ENCODE data around the gene DYNC1H1.

DYNC1H1 gene

DNA sequence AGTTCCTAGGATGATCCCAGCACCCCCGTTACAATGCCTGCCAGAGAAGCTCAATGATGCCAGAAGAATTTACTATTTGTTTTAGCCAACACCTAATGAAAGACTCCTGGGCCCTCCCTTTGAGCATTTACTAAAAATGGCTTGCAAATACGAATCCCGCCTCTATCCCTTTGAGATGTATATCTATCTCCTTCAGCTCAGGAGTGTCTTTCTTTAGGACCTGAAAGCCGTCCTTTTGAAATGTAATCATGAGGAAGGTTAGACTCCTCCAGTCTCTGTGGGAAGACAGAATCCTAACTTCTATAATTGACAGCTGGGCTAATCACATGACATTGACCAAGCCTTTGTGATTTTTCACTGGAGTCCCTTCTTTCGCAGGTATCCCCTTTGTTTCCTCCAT, 19.2 kb upstream of the DYNC1H1 start:
- no peak for DNase-seq

DNA sequence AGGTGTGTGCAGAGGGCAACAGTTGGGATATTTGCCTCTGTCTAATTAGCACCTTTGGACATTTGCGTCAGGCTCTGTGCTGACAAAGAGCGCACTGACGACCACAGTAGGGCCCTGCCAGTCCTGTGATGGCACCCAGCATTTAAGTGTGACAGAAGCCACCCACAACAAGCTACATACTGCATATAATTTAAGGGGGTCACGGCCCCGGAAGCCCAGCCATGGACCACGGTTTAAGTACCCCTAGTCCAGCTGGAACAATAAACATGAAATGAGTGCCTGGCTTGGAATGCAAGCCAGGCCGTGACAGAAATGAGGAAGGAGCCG, 16.8 kb upstream of the DYNC1H1 start:
- peak in 1 of 2 donors; percentile 25 for DNase-seq

DNA sequence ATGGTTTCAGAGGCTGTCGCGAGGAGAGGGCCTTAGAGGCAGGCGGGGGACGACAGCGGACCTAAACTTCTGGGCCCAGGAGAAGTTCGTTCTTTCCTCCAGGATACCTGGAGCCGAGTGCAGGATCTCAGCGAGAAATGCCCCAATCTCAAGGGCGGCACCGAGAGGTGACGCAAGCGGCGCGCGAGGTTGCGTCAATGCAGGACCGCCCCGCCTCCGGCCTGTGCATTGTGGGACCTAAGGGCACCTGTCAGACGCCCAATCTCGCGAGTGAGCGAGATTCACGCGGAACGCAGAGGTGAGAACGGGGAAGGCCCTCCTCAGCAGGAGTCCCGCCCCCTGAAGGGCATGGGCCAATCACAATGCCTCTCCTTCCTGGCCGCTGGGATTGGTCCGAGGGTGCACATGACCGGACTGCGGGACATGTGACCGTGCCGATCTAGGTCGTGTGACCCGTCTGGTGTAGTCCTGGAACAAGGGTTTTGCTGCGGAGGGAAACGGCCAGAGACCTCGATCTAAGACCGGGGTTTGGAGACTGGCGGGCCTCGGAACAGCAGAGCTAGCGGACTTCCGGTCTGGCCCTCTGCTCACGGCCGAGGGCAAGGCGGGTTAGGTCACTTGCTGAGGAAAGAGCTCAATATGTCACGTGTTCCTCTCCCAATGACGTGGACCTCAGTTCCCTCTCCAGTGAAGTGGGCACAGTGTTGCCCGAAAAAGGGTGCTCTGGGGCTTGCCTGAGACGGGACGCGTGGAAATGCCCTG, 16.3 kb upstream of the DYNC1H1 start:
- DNase-seq, result peak; percentile 99 to 100

DNA sequence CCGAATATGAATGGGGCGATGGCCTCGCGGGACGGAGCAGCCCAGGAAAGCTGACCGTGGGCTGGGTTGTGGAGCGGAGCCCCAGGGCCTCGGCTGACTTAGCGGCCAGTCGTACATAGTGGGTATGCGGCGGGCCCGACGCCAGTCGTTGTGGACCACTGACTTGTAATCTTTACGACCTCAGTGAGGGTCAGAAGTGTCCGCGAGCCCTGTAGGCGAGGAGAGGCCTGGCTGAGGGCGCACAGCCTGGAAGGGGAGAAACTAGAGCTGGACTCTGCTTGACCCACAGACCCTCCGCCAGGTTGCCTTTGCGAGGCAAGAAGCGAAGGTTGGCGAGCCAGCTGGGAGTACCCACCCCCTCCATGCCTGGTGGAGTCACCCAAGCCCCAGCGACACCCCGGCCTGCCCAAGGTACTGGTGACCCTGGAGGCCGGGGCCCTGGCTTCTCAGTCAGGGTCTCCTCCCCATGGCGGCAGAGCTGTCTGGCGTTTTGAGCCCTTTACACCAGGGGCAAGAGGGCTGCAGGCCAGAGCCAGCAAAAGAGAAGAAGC, 15.6 kb upstream of the DYNC1H1 start:
- peak in 1 of 2 donors; percentile 22 for DNase-seq

DNA sequence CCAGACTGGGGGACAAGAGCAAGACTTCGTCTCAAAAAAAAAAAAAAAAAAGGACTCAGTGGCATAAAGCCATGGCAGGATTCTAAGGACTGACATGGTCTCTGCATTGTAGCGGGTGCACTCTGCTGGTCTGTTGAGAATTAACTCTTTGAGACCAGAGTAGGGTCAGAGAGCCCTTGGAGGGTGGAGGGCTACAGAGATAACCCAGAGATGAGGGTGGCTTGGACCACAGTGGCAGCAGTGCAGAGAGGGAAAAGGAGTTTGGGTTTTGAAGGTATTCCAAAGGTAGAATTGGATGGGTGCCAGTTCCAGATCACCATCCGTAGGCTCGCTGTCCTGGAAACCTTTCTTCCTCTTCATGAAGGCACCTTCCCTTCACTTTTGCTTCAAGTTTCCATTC, 14.3 kb upstream of the DYNC1H1 start:
- DNase-seq, result no peak

DNA sequence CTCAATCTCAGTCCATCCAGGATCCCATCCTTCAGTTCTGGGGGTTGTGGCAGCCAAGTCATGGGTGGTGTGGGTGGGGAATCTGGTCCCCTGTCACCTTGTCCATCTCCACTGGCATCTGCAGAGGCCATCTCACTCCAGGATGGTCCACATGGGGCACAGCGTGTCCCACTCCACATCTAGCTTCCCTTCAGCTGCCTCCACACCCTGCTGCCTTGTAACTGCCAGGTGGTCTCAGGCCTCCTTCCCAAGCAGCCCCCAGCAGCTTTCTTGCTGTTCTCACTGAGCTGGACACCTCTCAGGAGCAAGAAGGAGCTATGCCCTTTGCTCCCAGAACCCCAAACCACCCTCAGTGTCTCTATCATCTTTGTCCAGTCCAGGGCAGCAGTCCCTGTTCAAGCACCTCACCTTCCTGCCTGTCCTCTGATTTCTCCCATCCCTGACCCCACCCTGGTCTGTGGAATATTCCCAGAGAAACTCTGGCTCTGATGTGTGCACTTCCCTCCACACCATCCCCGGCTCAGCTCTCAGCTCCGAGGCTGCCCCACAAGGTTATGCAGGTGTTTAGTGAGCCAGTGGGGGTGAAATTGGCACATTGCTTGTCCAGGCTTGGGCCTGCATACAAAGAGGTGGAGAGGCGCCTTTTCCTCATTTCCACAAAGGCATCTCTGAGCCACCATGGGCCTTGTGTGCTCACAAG, 13.7 kb upstream of the DYNC1H1 start:
- no peak for DNase-seq

DNA sequence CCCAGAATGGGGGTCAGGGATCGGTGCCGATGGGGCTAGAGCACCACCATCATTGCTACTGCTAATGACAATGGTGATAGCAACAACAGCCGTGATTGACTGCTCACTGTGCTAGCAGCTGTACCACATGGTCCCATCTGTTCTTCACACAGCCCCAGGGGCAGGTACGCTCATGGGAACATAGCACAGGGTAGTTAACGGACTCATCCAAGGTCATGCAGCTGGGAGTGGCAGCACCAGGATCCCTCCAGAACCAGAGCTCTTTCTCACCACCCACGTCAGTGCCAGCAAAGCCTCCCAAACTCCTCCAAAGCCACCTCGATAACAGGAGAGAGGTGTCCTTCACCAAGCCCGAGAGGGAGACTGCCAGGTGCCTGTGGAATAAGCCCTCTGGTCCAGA, 11.2 kb upstream of the DYNC1H1 start:
- no peak for DNase-seq

DNA sequence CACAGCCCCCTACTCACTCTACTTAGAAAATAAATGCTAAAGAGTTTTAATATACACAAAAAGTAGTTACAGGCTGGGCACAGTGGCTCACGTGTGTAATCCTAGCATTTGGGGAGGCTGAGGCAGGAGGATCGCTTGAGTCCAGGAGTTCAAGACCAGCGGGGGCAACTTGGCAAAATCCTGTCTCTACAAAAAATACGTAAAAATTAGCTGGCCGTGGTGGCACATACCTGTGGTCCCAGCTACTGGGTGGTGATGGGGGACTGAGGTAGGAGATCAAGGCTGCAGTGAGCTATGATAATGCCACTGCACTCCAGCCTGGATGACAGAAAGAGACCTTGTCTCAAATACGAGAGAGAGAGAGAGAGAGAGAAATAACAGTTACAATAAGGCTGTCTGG, 9.9 kb upstream of the DYNC1H1 start:
- DNase-seq, result no peak

DNA sequence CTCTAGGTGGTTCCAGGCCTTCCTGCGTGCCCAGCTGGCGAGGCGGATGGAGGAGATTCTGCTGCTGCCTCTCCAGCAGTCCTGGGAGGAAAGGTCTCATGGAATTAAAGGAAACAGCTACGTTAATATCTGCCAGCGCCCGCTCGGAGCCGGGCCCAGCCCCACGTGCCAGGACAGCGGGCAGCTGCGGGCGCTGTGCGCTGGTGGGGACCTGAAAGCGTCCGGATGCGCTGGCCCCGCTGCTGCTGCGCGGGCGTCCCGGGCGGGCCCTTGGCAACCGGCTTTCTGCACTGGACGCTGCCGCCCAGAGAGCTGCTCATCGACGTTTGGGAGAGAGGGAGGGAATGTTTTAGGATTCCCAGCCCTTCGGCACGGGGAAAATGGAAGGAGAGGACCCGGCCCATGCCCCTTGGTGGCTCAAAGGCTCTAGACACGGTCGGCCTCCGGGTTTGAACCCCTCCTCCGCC, 8.6 kb upstream of the DYNC1H1 start:
- no peak for DNase-seq

DNA sequence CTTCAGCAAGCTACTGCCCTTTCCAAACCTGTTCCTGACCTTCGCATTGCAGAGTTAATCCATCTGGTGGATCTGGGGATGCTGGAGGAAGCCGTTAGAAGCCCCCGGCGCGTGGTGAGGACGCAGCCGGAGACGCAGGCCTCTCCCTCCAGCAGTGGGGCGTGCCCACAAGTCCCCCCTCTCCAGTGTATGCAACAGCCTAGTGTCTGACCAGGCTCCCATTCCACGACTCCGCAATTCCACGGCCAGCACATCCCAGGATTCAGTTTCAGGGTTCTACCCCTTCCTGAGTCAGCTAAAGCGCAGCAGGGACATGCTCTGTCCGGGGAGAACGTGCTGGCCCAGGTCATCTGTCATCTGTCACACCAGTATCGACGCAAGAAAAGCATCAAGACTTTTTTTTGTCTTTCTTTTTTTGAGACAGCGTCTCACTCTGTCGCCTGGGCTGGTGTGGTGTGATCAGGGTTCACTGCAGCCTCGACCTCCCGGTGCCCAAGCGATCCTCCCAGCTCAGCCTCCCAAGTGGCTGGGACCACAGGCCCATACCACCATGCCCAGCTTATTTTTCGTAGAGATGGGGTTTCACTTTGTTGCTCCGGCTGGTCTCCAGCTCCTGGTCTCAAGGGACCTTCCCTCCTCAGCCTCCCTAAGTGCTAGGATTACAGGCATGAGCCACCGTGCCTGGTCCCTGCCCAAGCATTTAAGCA, 8.0 kb upstream of the DYNC1H1 start:
- no peak for DNase-seq

DNA sequence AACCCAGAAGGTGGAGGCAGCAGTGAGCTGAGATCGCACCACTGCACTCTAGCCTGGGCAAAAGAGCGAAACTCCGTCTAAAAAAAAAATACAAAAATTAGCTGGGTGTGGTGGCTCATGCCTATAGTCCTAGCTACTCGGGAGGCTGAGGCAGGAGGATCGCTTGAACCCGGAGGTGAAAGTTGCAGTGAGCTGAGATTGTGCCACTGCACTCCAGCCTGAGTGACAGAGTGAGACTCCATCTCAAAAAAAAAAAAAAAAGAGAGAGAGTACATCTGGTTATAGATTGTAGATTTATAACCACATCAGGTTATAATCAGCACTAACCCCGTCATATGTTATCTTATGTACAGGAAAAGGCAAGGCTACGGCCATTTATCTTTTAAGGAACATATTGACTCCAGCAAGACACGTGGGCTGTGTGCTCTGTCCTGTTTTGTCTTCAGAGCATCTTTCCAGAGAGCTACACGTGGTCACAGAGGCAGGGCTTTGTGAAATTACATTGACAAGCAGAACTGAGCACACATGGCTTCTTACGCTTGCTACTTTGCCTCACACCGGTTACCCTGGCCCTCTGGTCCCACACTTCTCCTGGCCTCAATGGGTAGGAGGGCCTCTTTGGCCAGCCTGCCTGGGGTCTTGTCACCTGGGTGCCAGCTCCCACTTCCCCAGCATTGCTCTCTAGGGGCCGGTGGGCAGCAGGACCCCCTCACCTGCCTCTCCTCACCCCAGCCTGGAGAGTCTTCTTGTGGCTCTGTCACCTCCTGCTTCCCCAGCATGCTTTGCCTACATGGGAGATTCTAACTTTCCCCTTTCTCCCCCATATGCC, 6.8 kb upstream of the DYNC1H1 start:
- DNase-seq, result no peak

DNA sequence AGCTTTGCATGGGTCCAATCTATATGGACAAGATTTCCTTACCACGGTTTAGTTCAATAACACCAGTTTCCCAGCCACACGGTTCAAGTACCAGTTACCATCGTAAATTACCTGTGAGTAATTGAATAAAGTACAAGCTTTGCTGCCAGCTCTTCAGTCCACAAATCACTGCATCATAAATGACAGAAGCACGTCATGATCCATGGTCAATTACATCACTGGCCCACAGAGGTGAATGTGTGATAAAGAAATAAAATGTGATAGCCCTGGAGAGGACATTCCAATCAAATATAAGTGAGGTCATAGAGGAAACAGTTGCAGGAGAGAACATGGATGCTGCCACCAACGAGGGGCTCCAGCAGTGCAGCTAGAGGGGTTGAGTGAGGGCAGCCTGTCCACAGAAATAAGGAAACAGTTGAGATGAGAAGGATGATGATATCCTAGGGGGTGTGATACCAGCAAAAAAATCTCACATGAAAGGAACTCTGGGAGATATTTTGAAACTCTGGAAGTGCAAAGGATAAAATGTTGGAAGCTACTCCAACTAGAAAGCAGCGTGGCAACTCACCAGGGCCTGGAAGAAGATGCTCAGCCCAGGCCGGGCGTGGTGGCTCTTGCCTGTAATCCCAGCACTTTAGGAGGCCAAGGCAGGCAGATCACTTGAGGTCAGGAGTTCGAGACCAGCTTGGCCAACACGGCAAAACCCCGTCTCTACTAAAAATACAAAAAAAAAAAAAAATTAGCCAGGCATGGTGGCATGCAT, 5.8 kb upstream of the DYNC1H1 start:
- DNase-seq, result no peak

DNA sequence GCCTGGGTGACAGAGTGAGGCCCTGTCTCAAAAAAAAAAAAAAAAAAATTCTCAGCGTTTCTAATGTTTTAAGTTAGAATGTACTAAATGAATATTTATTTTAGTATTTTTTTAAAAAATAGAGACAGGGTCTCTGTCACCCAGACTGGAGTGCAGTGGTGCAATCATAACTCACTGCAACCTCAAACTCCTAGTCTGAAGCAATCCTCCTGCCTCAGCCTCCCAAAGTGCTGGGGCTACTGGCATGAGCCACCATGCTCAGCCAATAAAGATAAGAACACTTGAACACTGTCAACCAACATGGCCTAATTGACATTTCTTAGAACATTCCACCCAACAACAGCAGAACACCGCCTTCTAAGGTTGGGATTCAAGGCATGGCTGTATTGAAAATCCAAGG, 5.1 kb upstream of the DYNC1H1 start:
- DNase-seq, result no peak

DNA sequence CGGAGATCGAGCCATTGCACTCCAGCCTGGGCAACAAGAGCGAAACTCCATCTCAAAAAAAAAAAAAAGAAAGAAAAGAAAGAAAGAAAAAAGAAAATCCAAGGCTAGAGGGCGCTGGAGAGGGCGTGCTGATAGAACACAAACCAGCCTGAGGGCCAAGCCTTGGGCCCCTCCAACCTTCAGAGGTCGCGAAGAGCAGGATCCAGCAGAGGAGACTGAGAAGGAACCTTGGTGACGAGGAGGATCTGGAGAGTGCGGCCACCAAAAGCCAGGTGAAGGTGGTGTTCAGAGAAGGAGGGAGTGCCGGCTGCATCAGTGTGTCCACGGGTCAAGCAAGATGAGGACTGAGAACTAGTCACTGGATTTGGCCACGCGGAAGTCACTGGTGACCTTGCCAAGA, 4.1 kb upstream of the DYNC1H1 start:
- DNase-seq, result peak in 1 of 2 donors; percentile 28

DNA sequence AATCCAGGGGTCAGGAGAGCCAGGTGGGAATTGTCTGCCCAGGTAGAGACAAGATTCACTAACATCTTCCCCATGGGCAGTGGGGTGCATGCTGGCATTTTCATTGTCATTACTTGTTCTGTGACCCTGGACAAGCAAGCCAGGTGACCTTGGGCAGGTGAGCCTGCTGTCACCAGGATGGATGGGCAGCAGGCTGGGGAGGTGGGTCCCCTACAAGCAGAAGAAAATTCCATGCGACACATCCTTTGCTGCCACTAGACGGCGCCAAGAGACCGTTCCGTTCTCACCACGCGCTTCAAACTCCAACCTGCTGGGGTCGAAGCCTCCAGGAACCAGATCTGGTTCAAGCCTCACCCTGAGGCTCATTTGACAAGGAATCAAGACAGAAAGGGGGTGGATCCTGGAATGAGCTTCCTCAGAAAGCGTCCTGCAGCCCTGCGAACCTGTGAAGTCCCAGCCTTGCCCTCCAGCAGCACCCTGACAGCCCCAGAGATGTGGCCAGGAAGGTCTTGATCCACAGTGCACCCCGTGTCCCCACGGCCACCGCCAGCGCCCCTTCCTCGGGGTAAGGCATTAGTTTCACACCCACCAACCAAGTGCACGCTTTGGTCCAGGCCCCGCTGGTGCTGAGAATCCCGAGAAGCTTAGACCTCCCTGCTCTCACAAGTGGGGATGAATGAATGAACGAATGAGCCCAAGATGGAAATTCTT, 3.2 kb upstream of the DYNC1H1 start:
- peak; percentile 71 to 73 for DNase-seq

DNA sequence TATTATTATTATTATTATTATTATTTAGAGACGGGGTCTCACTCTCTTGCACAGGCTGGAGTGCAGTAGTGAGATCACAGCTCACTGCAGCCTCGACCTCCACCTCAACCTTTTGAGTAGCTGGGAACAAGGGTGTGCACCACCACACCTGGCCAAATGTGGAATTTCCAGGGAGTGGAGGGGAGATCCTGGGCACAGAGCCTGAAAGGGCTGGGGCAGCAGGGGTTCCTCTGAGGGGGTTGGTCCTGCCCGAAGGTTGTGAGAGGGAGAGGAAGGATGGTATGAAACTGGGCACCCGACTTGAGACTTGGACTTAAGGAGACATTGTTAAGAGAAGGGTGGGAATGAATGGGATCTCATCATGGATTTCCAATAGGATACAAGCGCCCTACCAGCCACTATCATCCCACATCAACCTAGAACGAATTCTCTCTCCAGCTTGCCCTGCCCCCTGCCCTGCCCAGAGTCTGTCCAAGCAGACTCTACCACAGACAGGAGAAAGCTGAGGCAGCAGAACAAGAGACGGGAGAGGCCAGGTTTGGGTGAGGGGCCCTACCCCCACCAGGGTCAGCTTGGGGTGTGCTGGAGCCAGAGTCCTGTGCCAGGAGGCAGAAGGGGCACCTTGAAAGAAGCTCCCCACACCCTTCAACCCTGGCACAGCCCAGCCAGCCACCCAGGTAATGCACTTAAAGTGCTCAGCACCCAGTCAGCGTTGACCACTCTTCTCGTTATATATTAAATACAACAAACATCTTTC, 2.4 kb upstream of the DYNC1H1 start:
- DNase-seq, result no peak

DNA sequence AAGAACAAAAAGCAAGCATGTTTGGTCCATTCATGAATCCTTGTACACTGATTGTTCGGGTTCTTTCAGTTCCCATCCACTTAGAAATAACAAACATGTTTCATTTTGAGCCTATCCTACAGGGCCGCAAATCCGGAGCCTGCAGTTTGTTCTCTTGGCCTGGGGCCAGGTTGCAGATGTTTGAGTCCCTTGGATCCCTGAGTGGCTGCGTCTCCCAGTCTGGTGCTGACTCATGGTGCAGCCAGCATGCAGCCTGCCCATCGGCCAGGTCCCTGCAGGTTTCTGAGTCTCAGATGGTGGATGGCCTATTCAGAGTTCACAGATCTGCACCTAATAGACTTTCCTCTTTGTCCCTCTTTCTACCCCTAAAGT, 1.9 kb upstream of the DYNC1H1 start:
- DNase-seq, result no peak

DNA sequence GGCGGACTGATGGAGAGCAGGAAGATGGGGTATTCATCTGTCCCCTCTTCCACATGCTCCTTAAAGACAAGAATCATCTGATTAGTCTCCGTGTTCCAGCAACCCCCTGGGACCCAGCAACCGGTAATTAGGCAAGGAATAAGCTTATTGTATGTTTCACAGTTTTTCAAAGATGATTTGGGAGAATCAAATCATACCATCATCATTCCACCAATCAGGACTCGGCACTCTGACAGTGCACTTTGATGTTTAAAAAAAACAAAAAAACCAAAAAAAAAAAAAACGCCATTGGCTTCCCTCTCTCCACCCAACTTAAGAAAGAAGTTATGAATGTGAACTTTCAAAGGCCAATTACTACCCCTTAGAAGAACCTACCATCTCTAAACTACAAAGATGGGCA, 1.3 kb upstream of the DYNC1H1 start:
- DNase-seq, result no peak

DNA sequence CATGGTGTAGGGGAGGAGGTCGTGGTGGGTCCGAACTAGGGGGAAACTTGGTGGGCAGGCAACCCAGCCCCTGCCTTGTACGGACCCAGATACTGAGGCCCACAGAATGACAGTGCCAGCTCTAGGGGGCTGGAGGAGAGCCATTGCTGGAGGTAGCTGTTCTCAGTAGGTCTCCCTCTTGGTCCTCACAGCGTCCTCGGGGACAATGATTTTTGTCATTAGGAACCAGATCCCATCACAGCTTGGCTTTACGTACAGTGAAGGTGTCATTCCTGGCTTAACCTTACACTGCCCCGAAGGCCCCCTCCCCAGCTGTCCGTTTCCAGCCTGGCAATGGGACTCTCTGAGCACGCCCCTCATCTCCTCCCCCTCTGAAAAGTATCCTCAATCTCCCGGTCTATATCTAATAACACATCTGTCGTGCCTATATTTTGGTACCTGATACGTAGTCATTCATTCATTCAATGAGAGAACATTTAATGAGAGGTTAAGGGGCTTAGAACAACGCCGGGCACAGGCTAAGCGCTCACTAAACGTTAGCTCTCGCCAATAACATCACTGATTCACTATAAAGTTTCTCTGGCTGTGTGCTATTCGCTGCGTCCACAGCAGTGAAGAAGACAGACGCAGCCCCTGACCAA, 597 bp upstream of the DYNC1H1 start:
- no peak for DNase-seq

DNA sequence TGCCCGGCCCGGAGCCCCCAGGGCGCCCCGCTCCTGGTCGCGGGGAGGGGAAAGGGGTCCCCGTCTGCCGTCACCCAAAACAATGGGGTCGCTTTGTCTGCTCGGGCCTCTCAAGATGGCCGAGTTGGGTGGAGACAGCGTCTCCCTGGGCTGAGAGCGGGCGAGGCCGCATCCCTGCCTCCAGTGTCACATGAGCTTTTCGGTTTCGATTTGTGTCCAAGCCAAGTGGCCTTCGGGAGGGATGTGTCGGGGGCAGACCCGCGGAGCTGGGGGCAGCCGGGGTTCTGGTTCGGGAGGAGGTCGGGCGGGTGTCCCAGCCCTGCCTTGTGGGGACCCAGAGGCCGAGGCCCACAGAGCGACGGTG, 790 bp downstream of the DYNC1H1 start:
- DNase-seq, result peak; percentile 42 to 54
